GM23248 (cell line): Measurements from ENCODE around the gene GALNT17.

ENCODE experiments used
- EZH2 ChIP-seq: fragments of 200-600 bp; sonication (generic); IDR thresholded peaks from 2 replicates; pipeline ENCODE4 v1.6.1; 2018; ENCODE audit warnings: antibody characterized with exemption, mild to moderate bottlenecking; ENCODE audit not compliant: insufficient read depth, poor library complexity, severe bottlenecking
- EZH2phosphoT487 ChIP-seq: fragments of 200-600 bp; sonication (generic); IDR thresholded peaks from 2 replicates; pipeline ENCODE4 v1.6.1; 2018; ENCODE audit warnings: antibody characterized with exemption, moderate library complexity, mild to moderate bottlenecking, low read depth; ENCODE audit not compliant: insufficient read depth

- TF ChIP-seq EZH2phosphoT487 (no peak), EZH2 (no peak)
These were observed 258.0 kb downstream of the GALNT17 start for GRCh38 chr7:71389976-71390375.
